Gastrocnemius medialis (tissue), 4 donors: ENCODE measurements around the gene CADM2. TPM values are rescaled to one million over a fixed set of nuclear protein-coding genes. Genes with fewer than 3 reads are reported as not detected.

Experiments used
- ATAC-seq, 2 donors: fragments of 150-250 bp; one replicate each; pipeline ENCODE4 v1.9.1; 2016
- DNase-seq, 2 donors: peaks; one replicate each; pipeline ENCODE4 v3.0.0-alpha.2; 2019
- H3K27ac ChIP-seq, 4 donors: fragments of 200-600 bp; sonication (generic); 1 replicate in 1 of 4; 2 replicates in 3 of 4; pipeline ENCODE4 v1.5.1; 2016 to 2018; ENCODE audit warnings: mild to moderate bottlenecking in 2 of 4, moderate library complexity in 1 of 4
- H3K27me3 ChIP-seq, 3 donors: fragments of 200-600 bp; sonication (generic) in 2 of 3; 1 replicate in 1 of 3; 2 replicates in 2 of 3; pipeline versions ENCODE4 v1.5.1 to v1.6.0; 2016 to 2019; ENCODE audit warnings: mild to moderate bottlenecking in 1 of 3, moderate library complexity in 1 of 3
- H3K36me3 ChIP-seq, 2 donors: fragments of 200-600 bp; sonication (generic) in 1 of 2; one replicate each; pipeline ENCODE4 v1.5.1; 2017 to 2018
- H3K4me1 ChIP-seq, 2 donors: fragments of 200-600 bp; sonication (generic) in 1 of 2; one replicate each; pipeline ENCODE4 v1.5.1; 2016 to 2017; ENCODE audit warnings: mild to moderate bottlenecking in 2 of 2
- H3K4me3 ChIP-seq, 4 donors: fragments of 200-600 bp; sonication (generic) in 3 of 4; 1 replicate in 1 of 4; 2 replicates in 3 of 4; pipeline ENCODE4 v1.5.1; 2016 to 2019; ENCODE audit warnings: mild to moderate bottlenecking in 2 of 4
- H3K9me3 ChIP-seq, 3 donors: fragments of 200-600 bp; sonication (generic) in 2 of 3; 1 replicate in 1 of 3; 2 replicates in 2 of 3; pipeline ENCODE4 v1.5.1; 2016 to 2019
- POLR2A ChIP-seq, 2 donors: fragments of 450-650 bp; IDR thresholded peaks; one replicate each; pipeline ENCODE4 v1.6.1; 2017; ENCODE audit warnings: antibody characterized with exemption in 2 of 2, mild to moderate bottlenecking in 2 of 2, moderate library complexity in 2 of 2
- in situ Hi-C, 4 donors: fragments of 200-750 bp; cut with MboI; loops; one replicate each; pipeline versions ENCODE4 v1.15.0 to v1.8.0; 2017; ENCODE audit warnings: low sequenced_read_pairs in 4 of 4
- intact Hi-C: fragments of 100-400 bp; cut with DNase I; formaldehyde crosslinking; loops from one replicate; pipeline ENCODE4 v1.15.1; 2023; ENCODE audit warnings: low total_unique reads
- total RNA-seq, 4 donors: library from RNA; depleted of rRNA; stranded (reverse); fragments of >200 nt; gene quantifications; one replicate each; pipeline versions ENCODE4 v1.1.0 to v1.2.3, GENCODE V29; 2016
- TF ChIP-seq, protein P1 (sequence below), 5 experiments: fragments of 450-650 bp in 3 of 5; fragments of 200-600 bp in 2 of 5; sonication (generic) in 2 of 5; IDR thresholded peaks in 4 of 5; conservative IDR thresholded peaks in 1 of 5; 1 replicate in 4 of 5; 2 replicates in 1 of 5; pipeline ENCODE4 v1.5.1; 2016 to 2019; ENCODE audit warnings: antibody characterized with exemption in 5 of 5, mild to moderate bottlenecking in 3 of 5, moderate library complexity in 3 of 5

CADM2 gene
- total RNA-seq, 4 donors from 2014 or later: 2.7 to 9.0 (median 6.0) TPM

DNA sequence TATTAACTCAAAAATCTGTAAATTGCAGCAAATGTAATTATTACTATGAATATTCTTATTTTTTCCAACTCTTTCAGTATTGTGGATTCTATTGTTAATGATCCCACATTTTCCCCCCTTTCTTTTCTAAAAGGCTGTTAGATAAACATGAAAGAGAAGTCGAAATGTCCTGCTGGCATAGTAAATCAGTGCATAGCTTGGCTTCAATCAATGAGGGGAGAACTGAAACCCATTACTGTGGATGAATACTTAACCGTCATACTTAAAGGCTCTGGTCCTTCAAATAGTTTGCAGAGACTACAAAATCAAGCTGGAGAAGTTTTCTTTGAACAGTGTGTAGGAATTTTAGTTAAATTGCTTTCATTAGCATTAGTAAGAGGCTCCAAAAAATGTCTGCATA lies 667.9 kb downstream of the CADM2 start:
- Histone ChIP-seq H3K4me3 (no peak overlapping the region), H3K27ac (no peak overlapping the region), H3K27me3 (no peaks in the 10 kb centered on the region), H3K4me1 (no peaks in the 10 kb centered on the region), H3K36me3 (no peaks in the 10 kb centered on the region), H3K9me3 (no peaks in the 10 kb centered on the region)
- in situ Hi-C loops: no loop called here
- intact Hi-C loops: no loop called here
- no peak for TF ChIP-seq POLR2A (IDR thresholded peaks at IDR 0.05)
- TF ChIP-seq, protein P1, sequence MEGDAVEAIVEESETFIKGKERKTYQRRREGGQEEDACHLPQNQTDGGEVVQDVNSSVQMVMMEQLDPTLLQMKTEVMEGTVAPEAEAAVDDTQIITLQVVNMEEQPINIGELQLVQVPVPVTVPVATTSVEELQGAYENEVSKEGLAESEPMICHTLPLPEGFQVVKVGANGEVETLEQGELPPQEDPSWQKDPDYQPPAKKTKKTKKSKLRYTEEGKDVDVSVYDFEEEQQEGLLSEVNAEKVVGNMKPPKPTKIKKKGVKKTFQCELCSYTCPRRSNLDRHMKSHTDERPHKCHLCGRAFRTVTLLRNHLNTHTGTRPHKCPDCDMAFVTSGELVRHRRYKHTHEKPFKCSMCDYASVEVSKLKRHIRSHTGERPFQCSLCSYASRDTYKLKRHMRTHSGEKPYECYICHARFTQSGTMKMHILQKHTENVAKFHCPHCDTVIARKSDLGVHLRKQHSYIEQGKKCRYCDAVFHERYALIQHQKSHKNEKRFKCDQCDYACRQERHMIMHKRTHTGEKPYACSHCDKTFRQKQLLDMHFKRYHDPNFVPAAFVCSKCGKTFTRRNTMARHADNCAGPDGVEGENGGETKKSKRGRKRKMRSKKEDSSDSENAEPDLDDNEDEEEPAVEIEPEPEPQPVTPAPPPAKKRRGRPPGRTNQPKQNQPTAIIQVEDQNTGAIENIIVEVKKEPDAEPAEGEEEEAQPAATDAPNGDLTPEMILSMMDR (IDR thresholded peaks at IDR 0.05 in 4 of 5, conservative IDR thresholded peaks at IDR 0.05 in 1 of 5): no peak
- ATAC-seq (no peak), DNase-seq (no peak)

DNA sequence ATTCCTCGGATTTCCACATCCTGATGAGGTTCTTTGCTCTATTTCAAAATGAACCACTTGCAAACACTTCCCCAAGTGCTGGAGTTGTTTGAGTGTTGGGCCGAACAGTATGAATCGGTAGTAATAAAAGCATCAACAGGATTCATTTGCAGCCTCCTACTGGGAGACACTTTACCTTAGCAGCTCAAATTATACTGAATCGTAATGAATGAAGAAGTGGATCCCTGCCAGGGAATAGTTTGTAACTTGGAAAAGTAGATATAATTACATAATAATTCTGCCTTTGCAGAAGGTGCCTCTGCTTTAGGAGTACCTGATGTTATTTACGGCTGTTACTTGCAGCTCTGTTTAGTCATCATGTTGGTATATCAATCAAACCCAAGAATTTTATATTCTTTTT lies 669.1 kb downstream of the CADM2 start:
- Histone ChIP-seq H3K36me3 (no peaks in the 10 kb centered on the region), H3K4me3 (no peak overlapping the region), H3K4me1 (no peaks in the 10 kb centered on the region), H3K9me3 (no peaks in the 10 kb centered on the region), H3K27ac (no peak overlapping the region), H3K27me3 (no peaks in the 10 kb centered on the region)
- ATAC-seq: no peak
- intact Hi-C loops (no loop called here), in situ Hi-C loops (no loop called here)
- TF ChIP-seq, protein P1 (IDR thresholded peaks at IDR 0.05 in 4 of 5, conservative IDR thresholded peaks at IDR 0.05 in 1 of 5): no peak
- TF ChIP-seq POLR2A (IDR thresholded peaks at IDR 0.05): no peak
- DNase-seq: no peak

DNA sequence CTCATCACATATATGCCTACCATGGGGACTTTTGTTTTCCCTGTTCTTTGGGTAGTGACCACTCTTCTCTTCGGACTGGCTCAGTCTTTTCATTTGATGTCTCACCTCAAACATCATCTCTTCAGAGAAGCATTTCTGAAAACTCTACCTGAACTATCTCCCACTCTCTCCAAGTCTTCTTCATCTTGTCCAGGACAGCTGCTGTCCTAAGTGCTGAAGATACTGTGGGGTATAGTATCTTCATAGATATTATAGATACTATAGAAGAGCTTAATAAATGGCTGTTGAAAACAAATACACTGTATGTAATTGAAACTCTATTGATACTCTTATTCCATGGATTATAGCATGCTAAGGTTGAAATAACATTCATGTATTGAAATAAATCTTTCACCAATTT lies 672.3 kb downstream of the CADM2 start:
- TF ChIP-seq, protein P1 (IDR thresholded peaks at IDR 0.05 in 4 of 5, conservative IDR thresholded peaks at IDR 0.05 in 1 of 5): no peak
- no peak for TF ChIP-seq POLR2A (IDR thresholded peaks at IDR 0.05)
- Histone ChIP-seq H3K27me3 (no peaks in the 10 kb centered on the region), H3K36me3 (no peaks in the 10 kb centered on the region), H3K9me3 (no peaks in the 10 kb centered on the region), H3K4me1 (no peaks in the 10 kb centered on the region), H3K27ac (no peak overlapping the region), H3K4me3 (no peak overlapping the region)
- ATAC-seq (no peak), DNase-seq (no peak)
- in situ Hi-C loops: no loop called here
- intact Hi-C loops: no loop called here

DNA sequence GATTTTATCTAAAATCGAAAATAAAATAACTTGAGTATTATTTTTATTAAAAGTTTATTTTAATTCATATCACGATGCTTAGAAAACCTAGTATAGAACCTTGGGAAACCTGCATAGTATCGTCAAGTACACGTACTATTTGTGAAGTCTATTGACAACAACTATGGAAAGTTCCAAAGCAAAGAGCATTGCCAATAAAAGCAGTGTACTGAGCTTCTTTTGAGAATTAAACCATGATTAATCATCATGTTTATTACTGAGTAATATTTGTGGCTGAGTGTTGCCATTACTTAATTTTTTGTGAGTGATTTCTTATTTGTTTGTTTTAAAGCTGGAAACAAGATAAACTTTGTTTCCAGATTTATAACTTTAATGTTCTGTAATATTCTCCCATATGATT lies 674.1 kb downstream of the CADM2 start:
- Histone ChIP-seq H3K9me3 (no peaks in the 10 kb centered on the region), H3K4me3 (no peak overlapping the region), H3K27ac (no peak overlapping the region), H3K4me1 (no peaks in the 10 kb centered on the region), H3K36me3 (no peaks in the 10 kb centered on the region), H3K27me3 (no peaks in the 10 kb centered on the region)
- intact Hi-C loops: no loop called here
- TF ChIP-seq POLR2A (IDR thresholded peaks at IDR 0.05): no peak
- TF ChIP-seq, protein P1 (IDR thresholded peaks at IDR 0.05 in 4 of 5, conservative IDR thresholded peaks at IDR 0.05 in 1 of 5): no peak
- ATAC-seq (no peak), DNase-seq (no peak)
- in situ Hi-C loops: no loop called here

DNA sequence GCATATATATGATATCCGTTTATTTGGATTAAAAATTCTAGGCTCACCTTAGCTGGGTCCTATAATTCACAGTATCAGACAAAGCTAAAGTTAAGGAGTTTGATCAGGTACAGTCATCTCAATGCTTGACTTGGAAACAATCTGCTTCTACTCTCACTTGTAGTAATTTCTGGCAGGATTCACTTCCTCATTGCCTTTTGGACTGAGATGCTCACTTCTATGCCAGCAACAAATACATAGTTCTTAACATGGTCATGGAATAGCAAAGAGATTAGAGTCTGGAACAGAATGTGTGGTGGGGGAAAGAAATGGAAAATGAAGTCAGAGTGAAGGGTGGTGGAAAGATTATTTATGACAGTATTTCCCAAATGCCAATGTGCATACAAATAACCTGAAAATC lies 693.6 kb downstream of the CADM2 start:
- H3K4me1 ChIP-seq: no peaks in the 10 kb centered on the region
- H3K27ac ChIP-seq: no peak overlapping the region
- TF ChIP-seq, protein P1 (IDR thresholded peaks at IDR 0.05 in 4 of 5, conservative IDR thresholded peaks at IDR 0.05 in 1 of 5): no peak
- no peak for TF ChIP-seq POLR2A (IDR thresholded peaks at IDR 0.05)
- ATAC-seq: no peak
- H3K27me3 ChIP-seq: no peaks in the 10 kb centered on the region
- no peaks in the 10 kb centered on the region for H3K36me3 ChIP-seq
- intact Hi-C loops (no loop called here), in situ Hi-C loops (no loop called here)
- H3K9me3 ChIP-seq: no peaks in the 10 kb centered on the region
- no peak for DNase-seq
- no peak overlapping the region for H3K4me3 ChIP-seq
